HG02938 (cell line): ENCODE data around the gene SLC18A2.

ENCODE experiments used
- ATAC-seq: cut with Tn5 transposase; IDR thresholded peaks from one replicate; pipeline ENCODE4 v1.9.1; 2021; ENCODE audit warnings: mild to moderate bottlenecking, moderate library complexity; ENCODE audit not compliant: unreplicated experiment

The SLC18A2 gene

DNA sequence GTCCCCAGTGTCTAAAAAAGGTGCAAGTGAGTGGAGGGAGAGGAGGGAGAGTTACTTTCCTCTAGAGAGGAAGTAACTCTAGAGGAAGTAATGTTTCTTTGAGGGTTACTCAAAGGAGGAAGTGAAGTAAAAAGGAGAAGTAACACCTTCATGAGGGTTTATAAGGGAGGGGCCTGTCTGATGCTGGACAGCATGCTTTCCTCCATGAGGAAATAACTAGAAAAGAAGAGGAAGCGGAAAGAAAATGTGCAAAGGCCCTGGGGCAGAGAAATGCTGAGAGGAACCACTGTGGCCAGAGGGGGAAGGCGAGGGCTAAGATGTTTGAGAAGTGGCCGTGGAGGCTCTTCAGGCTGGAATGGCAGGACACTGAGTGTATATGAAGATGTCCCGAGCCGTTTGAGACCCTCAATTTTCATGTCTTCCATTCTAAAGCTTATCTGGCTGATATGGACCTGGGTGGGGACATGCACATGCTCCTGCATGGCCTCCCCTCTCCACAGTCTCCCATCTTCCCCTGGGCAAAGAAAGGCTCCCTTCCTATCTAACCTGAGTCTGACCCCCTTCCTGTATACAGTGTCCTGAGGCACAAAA, 3.4 kb upstream of the SLC18A2 start:
- no peak for ATAC-seq

DNA sequence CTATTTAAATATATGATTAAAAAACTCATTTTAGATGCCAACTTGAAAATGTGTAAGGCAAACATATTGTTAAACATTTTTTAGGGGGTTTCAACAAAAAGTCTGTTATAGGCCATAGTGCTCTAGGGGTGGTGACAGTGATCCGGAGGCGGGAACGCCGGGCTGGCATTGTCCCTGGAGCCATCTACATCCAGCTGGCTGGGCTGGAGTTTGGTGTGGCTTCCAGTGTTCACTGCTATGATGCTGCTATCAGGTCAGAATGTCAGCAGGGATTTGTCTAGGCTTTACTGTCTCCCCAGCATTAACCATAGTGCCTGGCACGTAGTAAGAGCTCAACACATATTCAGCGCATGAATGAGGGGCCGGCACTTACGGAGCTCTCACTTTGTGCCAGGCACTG, 1.9 kb upstream of the SLC18A2 start:
- ATAC-seq: no peak

DNA sequence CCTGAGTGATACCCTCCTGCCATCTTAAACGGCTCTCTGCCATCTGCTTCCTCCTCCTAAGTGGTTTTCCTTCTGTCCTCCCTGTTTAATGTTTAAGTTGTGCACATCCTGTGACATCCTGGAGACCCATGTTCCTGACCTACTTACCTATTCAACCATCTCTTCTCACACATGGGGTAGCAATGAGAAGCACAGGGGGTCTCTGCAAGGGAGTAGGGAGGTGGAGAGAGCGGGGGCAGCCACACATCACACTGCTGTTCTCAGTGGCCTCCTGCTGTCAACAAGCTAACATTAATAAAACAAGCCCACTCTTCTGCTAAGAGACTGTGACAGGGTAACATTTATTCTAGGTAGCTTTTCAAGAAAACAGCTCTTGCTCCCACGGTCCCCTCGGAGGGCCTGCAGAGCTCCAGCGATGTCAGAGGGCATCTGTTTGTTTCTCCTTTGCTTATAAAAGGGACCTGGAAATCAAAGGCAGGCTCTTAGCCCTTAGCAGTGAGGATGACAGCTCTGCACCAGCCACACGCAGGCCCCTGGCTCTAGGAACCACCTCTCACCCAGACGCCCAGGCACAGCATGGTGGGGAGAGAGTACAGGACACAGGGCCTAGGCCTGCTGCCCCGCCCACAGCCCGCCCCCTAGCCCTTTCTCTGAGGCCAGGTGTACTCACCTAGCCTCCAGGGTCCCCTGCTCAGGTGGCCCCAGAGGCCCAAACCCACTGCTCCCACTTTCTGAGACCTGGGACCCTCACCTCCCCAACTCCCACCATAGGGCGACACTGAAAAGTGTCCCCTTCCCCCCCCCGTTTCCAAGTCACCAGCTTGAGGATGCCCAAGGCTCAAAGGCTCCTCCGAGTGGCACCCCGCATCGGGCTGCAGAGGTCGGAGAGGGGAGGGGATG, 943 bp upstream of the SLC18A2 start:
- no peak for ATAC-seq

DNA sequence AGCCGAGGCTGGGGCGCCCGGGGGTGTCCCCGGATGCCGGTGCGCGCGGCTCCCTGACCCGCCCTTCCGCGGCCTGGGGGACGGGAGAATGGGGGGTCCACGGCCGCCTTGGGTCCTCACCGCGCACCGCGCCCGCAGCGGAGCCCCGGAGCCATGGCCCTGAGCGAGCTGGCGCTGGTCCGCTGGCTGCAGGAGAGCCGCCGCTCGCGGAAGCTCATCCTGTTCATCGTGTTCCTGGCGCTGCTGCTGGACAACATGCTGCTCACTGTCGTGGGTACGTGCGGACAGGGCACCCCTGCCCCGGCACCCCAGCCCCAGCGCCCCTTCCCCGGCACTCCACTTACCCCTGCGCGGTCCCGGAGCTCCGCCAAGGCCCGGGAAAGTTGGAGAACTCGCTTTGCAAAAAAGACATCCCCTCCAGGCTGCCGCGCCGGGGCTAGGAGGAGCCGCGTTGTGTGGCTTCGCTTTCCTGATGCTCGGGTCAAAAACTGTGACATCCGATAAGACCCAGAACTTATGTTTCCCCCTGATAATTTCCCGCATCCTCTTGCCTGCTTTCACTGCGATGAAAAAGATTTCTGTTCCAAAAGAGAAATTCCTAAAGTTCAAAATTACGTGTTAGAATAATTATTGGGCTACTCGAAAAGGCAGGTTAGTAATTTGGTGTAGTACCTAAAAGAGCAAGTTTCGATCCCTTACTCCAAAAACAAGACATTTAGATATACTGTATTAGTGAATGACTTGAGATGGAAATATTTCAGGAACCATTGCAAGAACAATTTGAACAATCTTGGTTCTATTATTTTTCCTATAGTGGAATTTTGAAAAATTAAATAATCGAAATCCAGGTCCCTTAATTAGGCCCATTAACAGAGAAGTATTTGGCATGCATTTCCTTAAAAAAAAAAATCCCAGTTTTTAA, 888 bp downstream of the SLC18A2 start:
- ATAC-seq: no peak

DNA sequence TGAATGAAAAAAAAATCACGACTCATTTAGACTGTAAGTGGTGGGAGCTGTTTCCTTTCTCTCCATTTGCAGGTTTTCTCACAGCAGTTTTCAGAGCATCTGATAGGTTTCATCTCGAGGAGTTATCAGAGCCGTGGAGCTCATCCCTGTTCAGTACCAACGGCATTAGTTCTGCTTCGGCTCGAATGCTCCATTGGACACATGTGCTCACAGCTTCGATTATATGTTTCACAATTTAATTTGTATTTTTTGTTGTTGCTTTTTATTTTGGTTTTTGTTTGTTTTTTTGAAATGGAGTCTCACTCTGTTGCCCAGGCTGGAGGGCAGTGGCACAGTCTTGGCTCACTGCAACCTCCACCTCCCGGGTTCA, 1.5 kb downstream of the SLC18A2 start:
- no peak for ATAC-seq

DNA sequence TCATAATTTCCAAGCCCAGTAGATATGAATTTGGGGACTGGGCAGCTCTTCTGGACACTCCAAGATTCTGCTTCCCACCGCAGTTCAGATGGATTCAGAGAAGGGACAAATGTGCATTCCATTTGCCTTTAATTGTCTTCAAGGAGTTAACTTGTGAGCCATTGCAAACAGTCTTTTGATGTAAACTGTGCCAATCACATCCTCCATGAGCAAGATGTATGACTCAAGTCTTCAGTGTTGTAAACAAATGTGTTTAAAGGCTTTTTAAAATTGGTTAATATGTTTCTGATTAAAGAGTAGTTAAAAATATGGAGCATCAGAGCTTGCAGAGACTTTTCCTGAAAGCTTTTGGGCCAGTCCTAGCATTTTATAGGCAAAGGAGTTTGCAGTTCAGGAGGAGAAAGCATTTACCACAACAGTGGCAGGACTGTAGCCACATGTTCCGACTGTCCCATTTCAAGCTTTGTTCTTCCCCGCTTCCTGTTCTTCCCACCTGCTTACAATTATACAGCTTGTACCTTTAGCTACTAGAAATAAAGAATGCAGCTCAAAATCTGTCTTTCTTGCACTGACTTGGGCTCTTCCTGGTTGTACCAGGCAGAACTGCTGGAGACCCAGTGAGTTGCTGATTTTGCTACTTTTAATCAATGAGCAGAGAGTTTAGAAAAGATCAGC, 6.2 kb downstream of the SLC18A2 start:
- ATAC-seq: no peak

DNA sequence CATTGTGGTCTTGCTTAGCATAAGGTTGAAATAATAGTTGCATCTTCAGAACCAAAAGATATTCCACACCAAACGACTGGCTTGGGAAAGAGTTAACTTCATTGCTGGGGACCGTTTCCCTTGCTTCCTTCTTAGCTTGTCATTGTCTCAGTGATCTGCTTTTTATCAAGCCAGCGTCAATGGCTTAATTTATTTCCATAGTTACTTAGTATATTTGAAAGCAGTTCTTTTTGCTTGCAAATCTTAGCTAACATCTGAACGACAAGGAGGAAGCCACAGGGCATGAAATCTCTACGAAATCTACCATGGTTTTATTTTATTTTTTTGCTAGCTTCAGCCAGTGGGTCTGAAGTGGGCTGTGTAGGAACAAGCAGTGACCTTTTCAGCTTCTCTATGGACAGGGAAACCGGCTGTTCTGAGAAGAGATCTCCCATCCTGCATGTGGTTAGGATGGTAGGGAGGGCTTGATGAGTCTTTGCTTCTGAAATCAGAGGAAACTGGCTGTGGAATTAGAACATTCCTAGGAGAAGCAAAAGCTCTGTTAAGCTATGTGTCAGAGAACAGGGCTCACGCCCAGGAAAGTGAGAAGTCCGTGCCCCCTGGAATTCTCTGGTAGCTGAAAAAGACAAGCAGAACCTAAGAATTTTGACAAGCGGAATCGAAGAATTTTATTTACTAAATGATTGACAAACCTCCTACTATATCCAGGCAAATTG, 8.0 kb downstream of the SLC18A2 start:
- ATAC-seq: no peak

DNA sequence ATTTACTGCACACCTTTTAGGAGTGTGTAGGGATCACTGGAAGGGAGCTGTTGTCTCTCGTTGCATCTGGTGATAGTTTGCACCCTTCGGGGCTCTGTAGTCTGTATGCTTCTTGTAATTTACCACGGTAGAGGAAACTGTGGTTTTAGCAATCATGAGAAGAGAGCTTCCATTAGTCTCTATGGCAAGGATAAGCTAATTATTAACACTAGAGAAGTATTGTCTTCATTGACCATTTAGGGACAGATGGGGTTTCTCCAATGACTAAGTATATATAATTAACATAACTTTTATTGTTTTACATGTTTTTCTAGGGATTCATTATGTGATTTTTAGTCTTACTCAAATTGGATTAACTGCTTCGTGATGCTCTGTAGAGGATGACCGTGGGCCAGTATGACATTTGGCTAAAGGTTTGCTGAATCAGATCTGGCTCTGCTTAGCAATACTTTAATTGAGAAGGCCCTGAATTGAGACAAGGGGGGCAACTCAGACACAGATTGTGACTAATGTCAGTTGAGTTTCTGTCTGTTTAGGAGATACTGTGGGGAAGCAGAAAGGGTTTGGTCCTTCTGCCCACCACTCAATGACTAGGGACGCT, 8.7 kb downstream of the SLC18A2 start:
- ATAC-seq: peak; percentile 73

DNA sequence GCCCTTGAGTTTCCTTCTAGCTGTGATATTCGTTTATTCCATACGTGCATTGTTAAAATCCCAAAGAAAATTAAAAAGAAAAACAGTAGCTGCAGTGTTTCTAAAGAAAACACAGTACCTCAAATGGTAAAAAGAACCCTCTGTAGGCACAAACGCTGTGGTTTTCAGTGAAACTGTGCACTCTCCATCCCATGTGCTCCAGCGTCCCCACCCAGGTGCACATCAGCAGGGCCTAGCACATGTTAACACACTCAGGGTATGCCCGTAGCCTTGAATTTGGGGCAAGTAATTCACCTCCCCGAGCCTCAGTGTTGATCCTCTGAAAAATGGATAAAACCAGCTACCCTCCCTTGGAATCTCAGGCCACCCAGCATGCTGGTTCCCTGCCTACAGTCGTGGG, 9.5 kb downstream of the SLC18A2 start:
- ATAC-seq: no peak

DNA sequence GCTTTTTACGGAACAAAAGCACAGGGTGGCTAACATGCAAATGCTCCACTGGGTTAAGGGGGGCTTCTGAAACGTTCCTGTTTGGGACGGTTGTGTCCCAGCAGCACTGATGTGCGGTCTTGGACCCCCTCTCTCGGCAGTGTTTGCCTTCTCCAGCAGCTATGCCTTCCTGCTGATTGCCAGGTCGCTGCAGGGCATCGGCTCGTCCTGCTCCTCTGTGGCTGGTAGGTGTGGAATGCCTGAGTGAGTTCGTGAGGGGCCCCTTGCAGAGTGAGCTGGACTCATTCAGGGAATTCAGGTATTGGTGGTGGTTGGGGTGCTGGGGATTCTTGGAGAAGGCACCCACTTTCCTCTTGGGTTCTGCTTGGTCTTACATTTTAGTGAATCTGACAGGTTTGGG, 13.0 kb downstream of the SLC18A2 start:
- ATAC-seq: no peak

DNA sequence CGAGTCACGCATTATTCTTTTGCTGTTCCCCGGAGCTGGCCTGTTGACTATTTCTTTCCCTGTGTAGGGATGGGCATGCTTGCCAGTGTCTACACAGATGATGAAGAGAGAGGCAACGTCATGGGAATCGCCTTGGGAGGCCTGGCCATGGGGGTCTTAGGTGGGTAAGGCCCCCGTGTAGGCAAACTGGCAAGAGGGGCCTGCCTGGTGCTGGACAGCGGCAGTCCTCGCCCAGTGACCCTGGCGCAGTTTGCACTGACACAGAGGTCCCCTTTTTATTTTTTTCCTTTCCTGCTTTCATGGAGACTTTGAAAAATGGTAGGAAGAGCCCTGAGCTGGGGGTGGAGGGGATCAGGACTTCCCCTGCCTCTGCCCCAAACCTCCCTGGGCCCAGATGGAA, 13.4 kb downstream of the SLC18A2 start:
- no peak for ATAC-seq

DNA sequence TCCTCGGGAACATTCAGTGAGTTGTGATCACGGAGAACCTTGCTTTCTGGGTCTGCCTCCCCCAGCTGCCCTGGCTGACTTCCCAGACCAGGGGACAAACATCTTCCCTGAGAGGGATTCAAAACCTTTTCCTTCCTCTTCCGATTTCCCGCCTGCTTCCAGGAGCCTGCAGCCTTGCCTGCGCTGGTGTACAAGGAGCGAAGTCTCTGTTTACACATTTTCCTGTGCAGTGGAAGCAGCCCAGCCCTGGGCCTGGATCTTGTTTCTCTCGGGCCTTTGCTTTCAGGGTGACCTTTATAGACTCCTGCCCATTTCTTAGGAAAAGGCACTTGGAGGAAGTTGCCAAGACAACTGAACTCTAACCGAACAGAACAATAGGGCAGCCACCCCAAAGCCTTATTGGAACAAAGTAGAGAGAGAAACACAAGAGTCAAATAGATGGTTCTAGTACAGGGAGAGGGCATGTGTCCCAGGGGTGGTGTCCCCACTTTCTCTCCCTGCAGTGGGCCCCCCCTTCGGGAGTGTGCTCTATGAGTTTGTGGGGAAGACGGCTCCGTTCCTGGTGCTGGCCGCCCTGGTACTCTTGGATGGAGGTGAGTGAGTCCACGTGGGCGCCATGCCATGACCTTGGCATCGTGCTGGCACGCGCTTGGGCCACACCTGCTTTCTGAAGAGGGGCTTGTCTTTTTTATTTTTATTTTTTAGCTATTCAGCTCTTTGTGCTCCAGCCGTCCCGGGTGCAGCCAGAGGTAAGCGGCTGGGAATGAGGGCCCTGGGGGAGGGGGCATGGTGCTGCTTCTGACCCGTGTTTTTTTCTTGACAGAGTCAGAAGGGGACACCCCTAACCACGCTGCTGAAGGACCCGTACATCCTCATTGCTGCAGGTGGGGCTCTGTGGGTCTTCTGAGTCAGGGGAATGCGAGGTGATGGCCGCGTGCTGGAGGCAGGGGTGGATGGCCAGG, 14.1 kb downstream of the SLC18A2 start:
- no peak for ATAC-seq

DNA sequence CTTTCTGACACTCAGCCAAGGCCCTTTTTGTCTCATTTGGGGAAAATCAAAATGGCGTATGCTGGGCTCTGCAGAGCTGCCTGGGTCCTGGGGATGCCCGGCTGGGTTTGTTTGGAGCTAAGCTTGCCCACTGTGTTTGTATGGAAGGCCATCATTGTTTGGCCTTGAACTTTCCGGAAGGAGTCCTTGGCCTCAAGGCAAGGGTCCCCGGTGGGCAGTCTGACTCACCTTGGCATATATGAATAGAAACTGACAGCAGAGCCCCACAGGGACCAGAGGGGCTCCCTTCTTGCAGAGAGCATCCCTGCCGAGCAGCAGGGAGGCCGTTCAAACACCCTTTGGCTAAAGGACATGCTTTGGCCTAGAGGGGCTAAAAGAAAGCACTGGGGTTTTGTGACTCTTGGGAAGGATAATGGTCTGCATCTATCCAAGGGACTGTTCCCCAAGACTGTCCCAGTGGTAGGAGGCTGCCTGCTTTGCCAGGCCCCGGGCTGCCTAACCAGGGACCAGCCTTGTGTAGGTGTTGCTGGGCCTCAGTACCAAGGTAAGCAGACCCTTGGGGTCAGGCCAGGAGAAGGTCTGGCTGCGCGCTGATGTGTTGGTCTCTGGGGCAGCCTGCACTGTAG, 15.0 kb downstream of the SLC18A2 start:
- no peak for ATAC-seq

DNA sequence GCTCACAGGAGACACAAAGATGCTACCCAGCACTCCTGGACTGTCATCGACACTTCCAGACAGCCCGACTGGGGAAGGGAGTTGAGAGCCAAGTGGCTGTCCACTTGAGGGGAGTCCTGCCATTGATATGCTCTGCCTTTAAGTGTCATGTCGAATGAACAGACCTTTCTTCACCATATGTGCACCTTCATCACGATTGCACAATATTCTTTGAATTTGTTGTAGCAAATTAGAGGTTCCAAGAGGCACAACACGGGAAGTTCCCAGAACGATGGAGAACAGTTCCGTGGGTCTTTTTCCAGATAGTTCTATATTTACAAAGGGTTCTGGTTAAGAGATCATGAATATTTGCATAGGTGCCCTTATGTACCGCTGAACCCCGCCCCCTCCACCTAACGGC, 16.0 kb downstream of the SLC18A2 start:
- no peak for ATAC-seq

DNA sequence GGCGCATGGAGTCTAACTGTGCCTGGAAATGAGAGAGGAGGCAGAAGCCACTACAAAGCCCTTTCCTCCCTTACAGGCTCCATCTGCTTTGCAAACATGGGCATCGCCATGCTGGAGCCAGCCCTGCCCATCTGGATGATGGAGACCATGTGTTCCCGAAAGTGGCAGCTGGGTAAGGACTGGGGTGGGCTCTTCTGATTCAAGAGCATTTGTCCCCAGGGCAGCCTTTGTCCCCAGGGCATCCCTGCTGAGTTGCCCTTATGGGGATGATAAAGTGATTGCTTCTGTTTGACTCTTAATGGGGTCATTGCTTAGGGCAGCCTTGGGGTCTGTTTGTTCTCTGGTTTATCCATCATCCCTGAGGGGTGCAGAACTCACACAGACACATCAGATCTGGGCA, 16.8 kb downstream of the SLC18A2 start:
- no peak for ATAC-seq

DNA sequence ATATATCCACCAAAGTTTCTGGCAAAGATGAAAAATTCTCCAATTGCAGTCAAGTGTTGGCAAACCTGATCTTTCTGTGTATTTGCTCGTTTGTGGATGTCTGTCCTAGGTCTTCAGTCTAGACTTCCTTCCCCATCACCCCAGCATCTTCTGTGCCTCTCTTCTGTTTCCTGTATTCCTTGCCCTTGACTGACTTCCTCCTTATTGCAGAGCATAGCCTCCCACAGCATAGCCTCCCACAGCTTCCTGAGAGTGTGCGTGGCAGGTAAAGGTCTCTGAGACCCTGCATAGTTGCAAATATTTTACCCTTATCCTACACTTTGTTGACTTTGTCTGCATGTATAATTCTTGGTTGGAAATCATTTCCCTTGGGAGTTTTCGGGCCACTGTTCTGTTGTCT, 18.4 kb downstream of the SLC18A2 start:
- no peak for ATAC-seq

DNA sequence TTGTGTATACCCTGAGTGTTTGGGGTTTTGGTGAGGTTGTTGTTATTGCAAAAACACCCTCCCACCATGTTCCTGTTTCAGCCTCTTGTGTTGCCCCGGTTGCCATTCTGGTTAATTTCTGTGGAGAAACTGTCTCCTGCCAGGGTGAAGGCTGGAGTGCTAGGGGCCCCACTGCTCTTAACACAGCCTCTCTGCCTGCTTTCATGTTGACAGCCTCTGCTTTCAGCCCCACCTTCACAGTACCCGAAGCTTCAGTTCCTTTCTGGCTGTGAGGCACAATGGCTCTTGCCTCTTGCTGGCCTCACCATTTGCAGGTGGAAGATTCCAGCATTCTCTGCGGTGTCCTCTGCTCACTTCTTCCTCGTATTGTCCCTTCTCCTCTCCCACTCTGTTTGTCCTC, 19.2 kb downstream of the SLC18A2 start:
- peak; percentile 49 for ATAC-seq

DNA sequence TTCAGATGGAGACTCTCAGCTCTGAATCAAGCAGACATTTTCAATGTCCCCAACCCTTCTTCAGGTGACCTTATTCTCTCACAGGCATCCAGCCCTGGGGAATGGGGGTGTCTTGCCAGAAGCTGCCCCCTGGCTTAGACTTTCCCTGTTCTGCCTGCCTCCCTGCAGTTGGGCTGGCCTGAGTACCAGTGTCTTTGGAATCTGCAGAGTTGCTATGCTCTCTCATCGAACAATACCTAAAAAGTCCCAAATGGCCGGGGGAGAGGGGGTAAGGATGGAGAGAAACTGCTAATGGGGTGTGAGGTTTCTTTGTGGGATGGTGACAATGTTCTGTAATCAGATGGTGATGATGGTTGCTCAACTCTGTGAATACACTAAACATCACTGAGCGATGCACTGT, 20.6 kb downstream of the SLC18A2 start:
- no peak for ATAC-seq
